MCF 10A (cell line): ENCODE results near the gene RHOT2. TPM values are rescaled to one million over a fixed set of nuclear protein-coding genes. Genes with fewer than 3 reads are reported as not detected.

ENCODE experiments used
- BruUV-seq: library from RNA; stranded (reverse); fragments of 400-500 nt; replicated peaks from 2 replicates; lab custom pipeline; 2021; lab: Mats Ljungman, UMichigan
- CTCF ChIA-PET: fragments of 300-600 bp; sonication (Branson Sonifier 250); formaldehyde crosslinking; extraction: SDS; loops from one replicate; lab custom pipeline; 2021; ENCODE audit warnings: antibody characterized with exemption, inconsistent platforms; lab: Yijun Ruan, JAX
- POLR2A ChIA-PET: fragments of 300-600, 350-650 bp; sonication (Branson Sonifier 250); formaldehyde crosslinking; extraction: SDS; loops from one replicate; lab custom pipeline; 2020; ENCODE audit warnings: antibody characterized with exemption, inconsistent platforms; lab: Yijun Ruan, JAX
- DNase-seq: peaks from one replicate; pipeline ENCODE4 v3.0.0-alpha.2; 2018; ENCODE audit not compliant: unreplicated experiment
- H3K27ac Mint-ChIP-seq: one replicate; pipeline ENCODE4 v1.8.0; 2022; ENCODE audit warnings: mild to moderate bottlenecking, low read depth, mixed read lengths; ENCODE audit not compliant: unreplicated experiment
- H3K27me3 Mint-ChIP-seq: one replicate; pipeline ENCODE4 v1.8.0; 2022; ENCODE audit warnings: mixed read lengths; ENCODE audit not compliant: insufficient read depth, unreplicated experiment
- H3K36me3 Mint-ChIP-seq: one replicate; pipeline ENCODE4 v1.8.0; 2022; ENCODE audit warnings: mild to moderate bottlenecking, moderate library complexity, mixed read lengths; ENCODE audit not compliant: insufficient read depth, unreplicated experiment
- H3K4me1 Mint-ChIP-seq: one replicate; pipeline ENCODE4 v1.8.0; 2022; ENCODE audit warnings: mixed read lengths; ENCODE audit not compliant: insufficient read depth, unreplicated experiment
- H3K4me3 Mint-ChIP-seq: one replicate; pipeline ENCODE4 v1.8.0; 2022; ENCODE audit warnings: mild to moderate bottlenecking, moderate library complexity, mixed read lengths; ENCODE audit not compliant: unreplicated experiment
- H3K9me3 Mint-ChIP-seq: one replicate; pipeline ENCODE4 v1.8.0; 2022; ENCODE audit warnings: mixed read lengths; ENCODE audit not compliant: unreplicated experiment
- intact Hi-C: fragments of 100-400 bp; cut with micrococcal nuclease; formaldehyde crosslinking; loops from 2 replicates; pipeline ENCODE4 v1.14.1; 2022
- total RNA-seq: library from RNA; stranded (reverse); gene quantifications from 2 replicates; pipeline ENCODE4 v1.2.3, GENCODE V29; 2022
- TF ChIP-seq, protein P1 (sequence below): fragments of 200-600 bp; IDR thresholded peaks from one replicate; pipeline ENCODE4 v1.8.0; 2022; ENCODE audit warnings: antibody characterized with exemption, mild to moderate bottlenecking; ENCODE audit not compliant: unreplicated experiment

The RHOT2 gene
- total RNA-seq, 1 experiment from 2014 or later = 118 TPM

DNA sequence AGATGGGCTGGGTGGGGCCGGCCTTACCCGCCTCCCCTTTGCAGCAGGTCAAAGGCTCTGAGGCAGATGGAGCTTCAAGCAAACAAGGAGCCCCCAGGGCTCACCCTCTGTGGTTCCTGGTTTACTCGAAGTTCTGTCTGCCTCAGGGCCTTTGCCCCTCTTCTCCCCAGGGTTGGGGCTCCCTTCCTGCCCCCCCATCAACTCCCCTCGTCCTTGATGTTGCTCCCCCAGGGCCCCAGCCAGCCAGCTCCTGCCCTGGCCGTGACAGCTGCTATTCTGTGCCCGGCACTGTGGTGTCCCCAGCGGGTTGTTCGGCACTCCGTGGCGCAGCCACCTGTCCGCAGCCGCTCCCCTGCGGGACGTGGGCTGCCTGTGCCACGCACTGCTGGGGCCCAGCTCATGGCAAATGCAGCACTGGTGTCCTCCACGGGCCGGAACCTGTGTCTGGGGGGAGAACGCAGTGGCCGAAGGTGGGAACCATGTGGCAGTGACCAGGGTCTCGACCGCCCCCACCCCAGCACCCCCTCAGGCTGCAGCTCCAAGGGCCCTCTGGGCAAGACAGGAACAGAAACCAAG is 42.7 kb downstream of the RHOT2 start:
- no peak for DNase-seq
- H3K9me3 Mint-ChIP-seq = no peaks in the 10 kb centered on the region
- H3K4me1 Mint-ChIP-seq = peaks cover 24% of the 10 kb centered on the region
- H3K4me3 Mint-ChIP-seq = peak overlapping the region; percentile 46
- H3K27me3 Mint-ChIP-seq = no peaks in the 10 kb centered on the region
- intact Hi-C loops = loop anchor here (2.0 kb wide), 1 partner anchor 344 kb away; no protein-coding TSS in a partner anchor
- peaks cover 4% of the 10 kb centered on the region for H3K36me3 Mint-ChIP-seq
- peak overlapping the region; percentile 31 for H3K27ac Mint-ChIP-seq
- CTCF ChIA-PET = interaction anchor here (0.6 to 3.9 kb wide), 10 partner anchors 9 to 1353 kb away, joined by 3 to 34 read pairs (median 3); partner anchors contain the start of genes CHTF18 and RPUSD1
- POLR2A ChIA-PET = interaction anchor here (0.6 to 8.8 kb wide), 4 partner anchors 14 to 75 kb away, joined by 3 to 124 read pairs (median 6); partner anchors contain the start of genes ANTKMT, CCDC78, CIAO3 and HAGHL
- TF ChIP-seq, protein P1, sequence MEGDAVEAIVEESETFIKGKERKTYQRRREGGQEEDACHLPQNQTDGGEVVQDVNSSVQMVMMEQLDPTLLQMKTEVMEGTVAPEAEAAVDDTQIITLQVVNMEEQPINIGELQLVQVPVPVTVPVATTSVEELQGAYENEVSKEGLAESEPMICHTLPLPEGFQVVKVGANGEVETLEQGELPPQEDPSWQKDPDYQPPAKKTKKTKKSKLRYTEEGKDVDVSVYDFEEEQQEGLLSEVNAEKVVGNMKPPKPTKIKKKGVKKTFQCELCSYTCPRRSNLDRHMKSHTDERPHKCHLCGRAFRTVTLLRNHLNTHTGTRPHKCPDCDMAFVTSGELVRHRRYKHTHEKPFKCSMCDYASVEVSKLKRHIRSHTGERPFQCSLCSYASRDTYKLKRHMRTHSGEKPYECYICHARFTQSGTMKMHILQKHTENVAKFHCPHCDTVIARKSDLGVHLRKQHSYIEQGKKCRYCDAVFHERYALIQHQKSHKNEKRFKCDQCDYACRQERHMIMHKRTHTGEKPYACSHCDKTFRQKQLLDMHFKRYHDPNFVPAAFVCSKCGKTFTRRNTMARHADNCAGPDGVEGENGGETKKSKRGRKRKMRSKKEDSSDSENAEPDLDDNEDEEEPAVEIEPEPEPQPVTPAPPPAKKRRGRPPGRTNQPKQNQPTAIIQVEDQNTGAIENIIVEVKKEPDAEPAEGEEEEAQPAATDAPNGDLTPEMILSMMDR = no peak
- no TSS peak for BruUV-seq

DNA sequence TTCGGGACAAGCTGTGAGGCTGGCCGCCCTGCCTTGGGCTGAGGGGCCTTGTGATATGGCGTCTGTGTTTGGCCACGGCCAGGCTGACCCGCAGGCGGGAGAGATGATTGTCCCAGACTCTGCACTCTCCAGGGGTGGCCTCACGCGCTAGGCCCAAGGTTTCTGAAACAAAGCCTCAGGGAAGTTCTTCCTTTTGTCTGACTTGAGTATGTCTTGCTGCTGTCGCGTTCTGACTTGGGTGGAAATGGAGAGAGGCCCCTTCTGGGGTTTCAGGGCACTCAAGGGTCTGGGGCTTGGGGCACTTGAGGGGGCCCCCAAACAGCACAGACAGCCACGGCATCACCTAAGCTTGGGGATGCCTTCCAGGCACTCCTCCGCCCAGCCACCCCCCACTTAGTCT is 43.2 kb downstream of the RHOT2 start:
- no peak for DNase-seq
- no peaks in the 10 kb centered on the region for H3K9me3 Mint-ChIP-seq
- H3K27me3 Mint-ChIP-seq = no peaks in the 10 kb centered on the region
- BruUV-seq = no TSS peak
- TF ChIP-seq, protein P1 = no peak
- H3K4me1 Mint-ChIP-seq = peaks cover 24% of the 10 kb centered on the region
- ChIA-PET POLR2A (interaction anchor here (0.7 to 8.8 kb wide), 3 partner anchors 13 to 74 kb away, joined by 3 to 124 read pairs (median 5); partner anchors contain the start of genes ANTKMT, CCDC78, HAGHL and WDR24), CTCF (interaction anchor here (0.6 to 3.9 kb wide), 9 partner anchors 9 to 1353 kb away, joined by 3 to 34 read pairs (median 3); partner anchors contain the start of genes CHTF18 and RPUSD1)
- peaks cover 4% of the 10 kb centered on the region for H3K36me3 Mint-ChIP-seq
- peak overlapping the region; percentile 36 for H3K4me3 Mint-ChIP-seq
- intact Hi-C loops = loop anchor here (2.0 kb wide), 1 partner anchor 344 kb away; no protein-coding TSS in a partner anchor
- H3K27ac Mint-ChIP-seq = peak overlapping the region; percentile 31

DNA sequence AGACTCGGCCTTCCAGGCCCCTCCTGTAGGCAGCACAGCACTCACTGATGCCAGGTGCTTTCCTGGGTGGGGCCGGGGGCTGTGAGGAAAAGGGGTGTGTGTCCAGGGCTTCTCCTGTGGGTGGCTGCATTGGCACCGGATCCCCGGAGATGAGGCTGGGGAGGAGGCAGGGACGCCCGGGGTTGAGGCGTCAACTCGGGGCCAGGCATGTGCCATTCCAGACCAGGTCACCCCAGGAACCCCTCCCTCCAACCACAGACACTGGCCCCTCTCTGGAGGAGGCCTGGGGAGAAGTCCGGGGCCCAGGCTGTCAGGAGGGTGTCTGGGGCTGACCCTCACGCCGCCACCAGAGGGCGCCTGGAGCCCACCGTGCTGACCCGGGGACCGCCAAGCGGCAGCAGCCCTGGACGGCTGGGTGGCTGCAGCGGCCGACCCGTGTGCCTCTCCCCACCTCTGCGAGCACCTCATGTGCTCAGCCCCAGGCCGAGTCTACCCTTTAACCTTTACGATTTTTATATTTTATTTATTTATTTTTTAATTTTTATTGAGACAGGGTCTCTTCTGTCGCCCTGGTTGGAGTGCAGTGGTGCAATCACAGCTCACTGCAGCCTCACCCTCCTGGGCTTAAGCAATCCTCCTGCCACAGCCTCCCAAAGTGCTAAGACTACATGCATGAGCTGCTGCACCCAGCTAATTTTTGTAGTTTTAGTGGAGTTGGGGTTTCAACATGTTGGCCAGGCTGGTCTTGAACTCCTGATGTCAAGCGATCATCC is 43.8 kb downstream of the RHOT2 start:
- H3K27me3 Mint-ChIP-seq = no peaks in the 10 kb centered on the region
- H3K4me1 Mint-ChIP-seq = peaks cover 24% of the 10 kb centered on the region
- CTCF ChIA-PET = interaction anchor here (0.6 to 3.9 kb wide), 33 partner anchors 8 to 1352 kb away, joined by 3 to 34 read pairs (median 4); partner anchors contain the start of genes ANTKMT, CHTF18, CIAO3 and HAGHL
- DNase-seq = peak; percentile 68
- no TSS peak for BruUV-seq
- H3K9me3 Mint-ChIP-seq = no peaks in the 10 kb centered on the region
- POLR2A ChIA-PET = interaction anchor here (0.6 to 8.8 kb wide), 24 partner anchors 7 to 377 kb away, joined by 3 to 124 read pairs (median 4); partner anchors contain the start of genes ANTKMT, CCDC78, CIAO3 and HAGHL
- intact Hi-C loops = loop anchor here (1.0 to 2.0 kb wide), 2 partner anchors 74 to 343 kb away; no protein-coding TSS in a partner anchor
- peaks cover 4% of the 10 kb centered on the region for H3K36me3 Mint-ChIP-seq
- TF ChIP-seq, protein P1 = peak; percentile 91
- H3K27ac Mint-ChIP-seq = peak overlapping the region; percentile 31
- H3K4me3 Mint-ChIP-seq = peak overlapping the region; percentile 36
